NCI-H82 (cell line): ENCODE data around the gene RPL18A.

ENCODE experiments used
- DNase-seq: peaks from one replicate; lab custom pipeline; 2025; lab: John Stamatoyannopoulos, UW

RPL18A gene

DNA sequence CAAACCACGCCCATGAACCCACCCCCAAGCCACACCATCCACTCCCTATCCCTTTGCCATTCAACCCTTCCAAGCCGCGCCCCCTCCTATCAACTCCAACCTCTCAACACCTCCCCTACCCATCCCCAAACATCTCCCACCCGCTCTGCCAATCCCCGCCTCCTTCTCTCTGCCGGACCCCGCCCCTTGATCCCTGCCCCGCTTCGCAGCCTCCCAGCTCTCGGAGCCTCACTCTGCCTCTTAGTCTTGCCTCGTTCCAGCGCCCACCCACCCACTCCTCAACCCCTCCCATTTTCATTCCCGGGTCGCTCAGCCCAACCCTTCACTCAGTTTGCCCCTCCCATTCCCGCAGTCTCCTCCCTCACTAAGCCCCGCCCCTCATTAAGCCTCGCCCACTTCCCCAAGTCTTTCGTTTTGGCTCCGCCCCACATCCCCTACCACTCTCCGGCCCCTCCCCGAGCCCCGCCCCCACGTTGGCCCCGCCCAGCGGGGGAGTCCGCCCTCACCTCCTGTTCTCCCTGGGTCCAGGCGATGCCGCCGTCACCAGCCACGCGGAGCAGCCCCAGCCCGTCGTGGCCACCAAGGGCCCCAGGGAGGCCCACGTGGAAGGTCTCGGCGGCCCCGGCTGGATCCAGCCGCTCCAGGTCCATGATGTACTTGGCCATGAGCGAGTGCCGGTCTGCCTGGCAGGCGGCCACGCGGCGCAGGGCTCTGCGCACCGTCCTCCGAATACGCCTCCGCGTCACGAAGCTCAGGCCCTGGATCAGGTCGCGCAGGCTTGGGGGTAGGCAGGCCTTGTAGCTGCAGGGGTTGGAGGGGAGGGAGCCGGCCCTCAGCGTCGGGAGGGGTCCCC lies 17.7 kb upstream of the RPL18A start:
- DNase-seq, result peak; percentile 100

DNA sequence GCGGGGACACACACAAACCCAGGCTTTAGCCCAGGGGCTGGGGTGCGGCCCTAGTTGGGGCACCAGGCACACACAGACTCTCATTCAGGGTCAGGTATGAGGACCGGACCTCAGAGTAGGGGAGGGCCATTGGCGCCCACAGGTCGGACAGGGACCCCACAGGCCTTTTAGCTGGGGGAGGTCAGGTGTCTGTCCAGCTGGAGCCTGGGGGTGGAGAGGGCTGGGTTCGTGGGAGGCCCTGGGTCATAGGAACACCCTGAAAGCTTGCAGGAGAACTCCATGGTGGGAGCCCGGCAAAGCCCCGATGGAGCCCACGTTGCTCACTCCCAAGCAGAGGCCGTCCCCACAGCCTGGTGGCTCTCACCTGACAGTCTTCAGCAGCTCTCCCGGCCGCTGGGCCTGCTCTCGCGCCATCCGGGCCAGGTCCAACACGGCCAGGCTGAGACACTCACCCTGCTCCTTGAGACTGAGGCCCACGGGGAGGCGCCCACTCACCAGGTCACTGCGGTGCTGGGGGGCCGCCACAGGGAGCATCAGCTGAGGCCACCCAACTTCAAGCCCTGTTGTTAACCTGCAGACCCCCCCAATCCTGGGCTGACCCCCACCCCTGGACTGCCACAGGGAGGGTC lies 16.9 kb upstream of the RPL18A start:
- DNase-seq, result peak; percentile 59

DNA sequence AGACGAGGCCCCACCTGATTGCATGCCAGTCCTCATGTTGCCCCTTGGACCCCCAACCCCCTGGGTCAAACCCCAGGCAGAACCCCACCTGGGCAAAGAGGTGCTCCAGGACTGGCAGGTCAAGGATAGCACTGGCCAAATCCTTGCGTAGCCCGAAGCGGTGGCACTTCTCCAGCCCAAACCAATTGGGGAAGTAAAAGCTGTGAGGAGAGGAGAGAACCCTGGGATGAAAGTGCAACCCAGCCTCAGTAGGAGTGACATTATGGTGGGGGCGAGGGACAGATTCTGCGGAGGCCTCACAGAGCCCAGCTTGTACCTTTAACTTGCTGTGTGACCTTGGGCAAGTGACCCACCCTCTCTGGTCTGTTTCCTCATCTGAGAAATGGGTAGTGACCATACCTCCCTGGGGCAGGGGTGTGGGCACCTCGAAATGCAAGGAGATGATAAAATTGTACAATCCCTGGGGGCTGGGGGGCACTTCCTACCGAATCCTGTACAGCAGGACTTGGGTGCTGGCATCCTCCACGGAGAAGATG lies 16.4 kb upstream of the RPL18A start:
- DNase-seq, result no peak

DNA sequence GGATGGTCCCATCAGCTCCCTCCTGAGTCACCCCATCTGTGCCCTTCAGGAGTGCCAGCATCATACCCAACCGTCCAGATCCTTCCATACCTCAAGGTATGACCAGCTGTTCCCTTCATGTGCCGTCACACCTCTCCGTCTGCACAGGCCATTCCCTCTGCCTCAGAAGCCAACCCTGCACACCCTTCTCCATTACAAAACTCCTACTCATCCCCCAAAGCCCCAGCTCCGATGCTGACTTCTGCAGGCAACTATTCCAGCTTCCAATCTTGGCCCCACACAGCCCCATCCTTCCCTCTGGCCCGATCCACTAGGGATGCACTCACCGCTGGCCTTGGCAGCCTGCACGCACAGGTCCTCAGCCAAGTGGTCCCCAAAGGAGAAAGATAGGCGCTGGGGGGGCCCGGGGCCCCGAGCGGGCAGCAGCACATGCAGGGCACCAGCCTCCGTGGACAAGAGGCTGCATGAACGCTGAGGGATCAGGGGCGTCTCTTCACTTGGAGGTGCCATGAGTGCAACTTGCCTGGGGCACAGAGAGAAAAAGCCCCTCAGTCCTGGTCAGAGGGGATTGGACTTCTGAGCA lies 15.7 kb upstream of the RPL18A start:
- no peak for DNase-seq

DNA sequence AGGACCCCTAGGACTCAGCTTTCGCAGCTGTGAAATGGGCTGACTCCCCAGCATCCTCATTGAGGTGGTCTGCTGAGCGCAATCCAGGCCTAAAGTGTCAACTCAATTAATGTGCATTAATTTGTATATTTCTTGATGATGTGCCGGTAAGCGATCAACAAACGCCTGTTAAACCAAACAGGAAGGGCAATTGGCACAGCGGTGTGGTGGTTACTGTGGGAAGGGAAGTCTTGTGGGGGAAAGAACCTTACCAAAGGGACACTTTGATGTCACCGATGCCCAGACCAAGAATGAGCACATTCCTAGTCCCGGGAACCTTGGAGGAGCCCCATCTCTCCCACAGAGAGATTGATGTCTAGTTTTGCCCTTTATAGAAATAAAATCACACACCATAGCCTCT lies 13.6 kb upstream of the RPL18A start:
- no peak for DNase-seq

DNA sequence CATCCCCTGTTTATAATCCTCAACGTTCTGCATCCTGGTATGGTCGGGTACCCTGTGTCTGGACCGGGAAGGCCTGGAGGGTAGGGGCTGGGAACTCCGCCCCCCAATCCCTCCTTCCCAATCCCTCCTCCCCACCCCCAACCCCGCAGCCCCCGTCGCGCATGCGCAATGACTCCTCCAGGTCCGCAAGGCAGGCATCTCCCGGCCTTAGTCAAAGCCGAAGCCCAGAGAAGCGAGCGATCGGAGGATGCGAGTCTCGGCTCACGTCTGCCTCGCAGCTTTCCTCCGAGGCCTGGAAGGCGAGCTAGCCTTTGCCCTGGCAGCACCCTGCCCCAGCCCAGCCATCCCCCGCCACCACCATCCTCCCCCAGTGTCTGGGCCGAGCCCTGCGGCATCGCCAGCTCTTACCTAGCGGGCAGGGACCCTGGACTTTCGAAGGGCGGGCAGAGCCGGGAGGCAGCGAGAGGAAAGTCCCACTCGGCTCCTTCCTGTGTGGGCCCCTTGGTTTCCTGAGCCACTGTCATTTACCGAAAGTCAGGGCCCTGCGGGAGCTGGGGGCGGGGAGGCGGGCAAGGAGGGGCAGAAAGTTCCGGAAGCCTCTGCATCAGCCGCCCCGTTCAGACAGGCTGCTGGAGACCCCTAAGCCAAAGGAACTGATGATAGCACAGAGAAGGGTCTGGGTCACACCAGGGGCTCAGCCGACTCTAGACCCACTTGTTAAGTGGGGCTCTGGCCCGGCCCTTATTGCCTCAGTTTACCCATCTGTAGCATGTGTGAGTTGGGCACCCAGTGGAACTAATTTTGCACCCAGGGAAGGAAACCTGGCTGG lies 12.0 kb upstream of the RPL18A start, which contains the start of gene JAK3:
JAK3 (minus strand) TSS at position 445 of the 829 bp plus-strand sequence. CDS start 3,565 bp downstream, outside the sequence.
- peak; percentile 93 for DNase-seq

DNA sequence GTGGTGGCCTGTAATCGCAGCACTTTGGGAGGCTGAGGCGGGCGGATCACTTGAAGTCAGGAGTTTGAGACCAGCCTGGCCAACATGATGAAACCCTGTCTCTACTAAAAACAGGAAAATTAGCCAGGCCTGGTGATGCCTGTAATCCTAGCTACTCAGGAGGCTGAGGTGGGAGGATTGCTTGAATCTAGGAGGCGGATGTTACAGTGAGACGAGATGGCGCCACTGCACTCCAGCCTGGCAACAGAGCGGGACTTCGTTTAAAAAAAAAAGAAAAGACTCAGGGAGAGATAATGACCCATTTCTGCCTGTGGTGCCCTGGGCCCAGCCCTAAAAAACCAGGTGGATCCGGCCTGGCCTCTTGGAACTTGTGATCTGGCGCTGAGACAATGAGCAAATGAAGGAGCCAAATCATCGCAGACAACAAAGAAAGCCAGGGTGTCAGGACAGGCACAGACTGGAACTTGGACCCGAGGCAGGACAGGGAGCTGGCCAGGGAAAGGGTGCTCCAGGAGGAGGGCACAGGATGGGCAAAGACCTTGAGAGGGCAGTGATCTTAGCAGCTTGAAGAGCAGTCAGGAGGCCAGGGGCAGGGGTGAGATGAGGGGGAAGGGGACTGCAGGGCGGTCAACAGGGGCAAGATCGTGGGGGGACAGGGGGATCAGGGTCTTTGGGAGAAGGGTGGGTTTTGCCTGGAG lies 11.0 kb upstream of the RPL18A start:
- no peak for DNase-seq

DNA sequence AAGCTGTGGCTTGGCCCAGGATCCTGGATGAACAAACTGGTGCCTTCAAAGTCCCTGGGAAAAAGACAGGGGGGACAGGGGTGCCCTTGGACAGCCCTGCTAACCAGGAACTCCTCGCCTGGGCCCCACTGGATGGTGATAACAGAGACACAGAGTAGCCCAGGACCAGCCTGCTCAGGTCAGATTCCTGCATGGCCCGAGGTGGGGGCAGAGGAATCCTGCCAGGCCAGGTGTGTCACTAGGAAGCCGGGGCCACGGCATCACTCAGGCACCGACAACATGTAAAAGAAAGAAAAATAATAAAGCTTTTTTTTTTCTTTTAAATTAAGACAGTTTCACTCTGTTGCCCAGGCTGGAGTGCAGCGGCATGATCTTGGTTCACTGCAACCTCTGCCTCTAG lies 5.6 kb upstream of the RPL18A start:
- DNase-seq, result no peak

DNA sequence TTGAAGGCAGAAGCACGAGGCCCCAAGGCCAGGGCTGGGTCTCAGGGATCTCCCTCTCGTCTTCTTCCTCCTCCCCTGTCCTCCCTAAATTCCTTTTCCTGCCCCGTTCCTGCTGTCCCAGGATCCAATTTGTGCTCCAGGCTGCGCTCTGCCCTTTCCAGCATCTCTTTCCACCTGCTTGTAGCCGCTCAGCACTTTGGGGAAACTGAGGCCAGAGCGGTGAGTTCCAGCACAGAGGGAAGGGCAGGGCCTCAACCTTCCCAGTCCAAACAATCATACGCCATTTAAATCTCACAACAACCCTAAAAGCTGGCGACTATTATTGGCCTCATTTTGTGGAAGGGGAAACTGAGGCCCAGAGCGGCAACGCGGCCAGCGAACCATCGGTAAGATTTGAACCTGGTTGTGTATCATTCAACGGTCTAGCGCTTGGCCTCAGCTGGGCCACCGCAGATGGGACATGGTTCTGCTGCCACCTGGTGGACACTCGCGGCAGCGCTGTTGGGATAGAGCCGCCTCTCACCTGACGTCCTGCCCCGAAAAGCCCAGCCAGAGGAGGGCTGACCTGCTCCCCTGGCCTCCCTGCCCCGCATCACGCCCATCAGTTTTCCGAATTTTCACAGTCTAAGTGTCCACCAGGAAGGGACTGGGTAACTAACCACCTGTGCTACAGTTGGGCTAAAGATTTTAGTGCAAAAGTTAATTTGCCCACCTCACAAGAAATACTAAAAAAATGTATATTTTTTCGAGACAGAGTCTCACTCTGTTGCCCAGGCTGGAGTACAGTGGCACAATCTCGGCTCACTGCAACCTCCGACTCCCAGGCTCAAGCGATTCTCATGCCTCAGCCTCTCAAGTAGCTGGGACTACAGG lies 4.2 kb upstream of the RPL18A start:
- DNase-seq, result peak; percentile 93

DNA sequence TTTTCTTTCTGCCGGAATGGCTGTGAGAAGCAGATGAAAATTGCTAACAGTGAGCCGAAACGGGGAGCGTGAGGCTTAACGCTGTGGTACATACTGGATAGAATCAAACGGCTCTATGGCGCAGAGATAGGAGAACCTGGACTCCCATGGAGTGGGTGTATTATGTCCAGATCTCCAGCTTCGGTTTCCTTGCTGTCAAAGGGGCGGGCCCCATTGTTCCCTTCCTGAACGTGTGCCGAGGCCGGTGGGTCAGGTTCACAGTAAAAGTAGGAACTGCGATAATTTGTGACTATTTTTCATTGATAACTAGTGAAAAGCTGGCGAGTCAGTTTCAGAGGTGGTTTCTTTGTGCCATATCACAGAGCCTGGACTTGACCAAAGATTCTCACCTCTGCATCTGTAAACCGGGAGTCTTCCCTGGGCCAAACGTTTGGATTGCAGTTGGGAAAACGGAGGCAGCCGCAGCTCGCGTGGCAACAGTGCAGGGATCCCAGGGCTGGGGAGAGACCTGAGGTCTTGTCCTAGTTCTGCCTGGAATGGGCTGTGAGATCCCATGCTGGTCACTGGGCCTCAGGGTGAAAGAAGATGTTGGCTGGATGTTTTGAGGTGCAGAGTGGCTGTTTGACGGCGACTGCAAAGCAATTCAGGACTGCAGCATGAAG lies 752 bp downstream of the RPL18A start:
- DNase-seq, result peak; percentile 61

DNA sequence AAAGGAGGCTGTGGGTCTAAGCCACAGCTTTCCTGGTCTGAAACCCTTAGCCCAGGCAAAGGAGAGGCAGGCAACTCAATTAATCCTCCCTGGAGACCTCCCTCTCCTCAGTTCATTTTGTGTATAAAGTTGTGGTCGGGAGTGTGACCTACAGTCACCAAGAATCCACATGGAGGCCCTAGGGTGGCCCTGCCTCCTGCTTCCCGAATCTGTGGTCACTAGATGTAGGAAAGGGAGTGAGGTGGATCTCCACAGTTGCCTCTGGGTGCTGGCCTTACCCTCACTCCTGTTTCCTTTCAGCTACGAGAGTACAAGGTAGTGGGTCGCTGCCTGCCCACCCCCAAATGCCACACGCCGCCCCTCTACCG lies 1.3 kb downstream of the RPL18A start:
- DNase-seq, result no peak

DNA sequence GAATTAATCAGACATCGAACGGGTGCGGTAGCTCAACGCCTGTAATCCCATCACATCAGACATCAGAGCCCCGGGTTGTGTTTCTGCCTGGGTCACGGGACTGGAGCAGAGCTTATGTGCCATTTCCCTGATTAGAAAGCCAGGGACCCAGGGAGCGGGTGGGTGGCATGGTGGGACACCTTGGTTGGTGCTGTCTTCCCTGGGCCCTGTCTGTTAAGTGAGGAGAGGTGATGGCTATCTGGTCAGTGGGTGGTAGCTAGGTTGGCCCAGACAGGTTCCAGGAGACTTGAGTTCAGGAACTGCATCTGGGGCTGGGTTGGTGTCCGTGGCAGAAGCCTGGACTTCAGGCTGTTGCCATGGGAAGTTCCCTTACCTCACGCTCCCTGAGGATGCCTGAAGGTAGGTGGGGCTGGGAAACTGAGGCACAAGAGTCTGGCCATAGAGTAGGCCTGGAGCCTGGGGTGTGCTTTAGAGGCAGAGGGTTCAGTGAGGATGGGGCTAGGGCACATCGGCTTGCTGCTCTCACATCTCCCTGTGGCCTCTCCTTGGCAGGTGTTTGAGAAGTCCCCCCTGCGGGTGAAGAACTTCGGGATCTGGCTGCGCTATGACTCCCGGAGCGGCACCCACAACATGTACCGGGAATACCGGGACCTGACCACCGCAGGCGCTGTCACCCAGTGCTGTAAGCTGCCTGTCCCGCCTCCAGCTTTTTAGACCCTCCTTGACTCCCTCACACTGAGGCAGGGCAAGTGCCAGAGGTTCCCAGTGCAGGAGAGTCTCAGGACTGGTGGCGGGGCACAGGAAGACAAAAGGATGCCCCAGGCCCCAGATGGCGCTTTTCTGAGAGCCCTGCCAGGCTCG lies 2.1 kb downstream of the RPL18A start:
- DNase-seq, result peak; percentile 54

DNA sequence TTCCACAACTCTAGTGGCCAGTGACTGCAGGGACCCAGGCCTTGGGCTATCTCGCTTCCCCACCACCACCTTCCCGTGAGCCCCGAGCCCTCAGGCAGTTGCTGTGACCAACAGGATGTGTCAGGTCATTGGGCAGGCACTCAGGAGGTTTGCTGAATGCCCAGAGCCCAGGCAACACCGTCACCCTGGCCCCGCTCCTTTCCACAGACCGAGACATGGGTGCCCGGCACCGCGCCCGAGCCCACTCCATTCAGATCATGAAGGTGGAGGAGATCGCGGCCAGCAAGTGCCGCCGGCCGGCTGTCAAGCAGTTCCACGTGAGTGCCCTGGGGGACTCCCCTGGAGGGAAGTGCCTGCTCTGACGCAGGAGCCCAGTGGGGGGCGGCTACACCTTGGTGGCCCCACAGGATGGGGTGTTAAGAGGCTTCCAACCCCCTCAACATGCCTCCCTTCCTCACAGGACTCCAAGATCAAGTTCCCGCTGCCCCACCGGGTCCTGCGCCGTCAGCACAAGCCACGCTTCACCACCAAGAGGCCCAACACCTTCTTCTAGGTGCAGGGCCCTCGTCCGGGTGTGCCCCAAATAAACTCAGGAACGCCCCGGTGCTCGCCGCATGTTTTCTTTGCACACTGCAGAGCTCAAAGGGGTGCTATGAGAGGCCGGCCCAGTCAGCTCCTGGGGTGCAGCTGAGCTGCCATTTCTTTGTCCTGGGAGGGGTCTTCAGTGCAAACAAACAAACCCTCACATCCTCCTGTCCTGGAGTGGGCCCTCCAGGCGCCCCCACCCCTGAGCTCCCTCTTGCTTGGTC lies 3.2 kb downstream of the RPL18A start:
- no peak for DNase-seq

DNA sequence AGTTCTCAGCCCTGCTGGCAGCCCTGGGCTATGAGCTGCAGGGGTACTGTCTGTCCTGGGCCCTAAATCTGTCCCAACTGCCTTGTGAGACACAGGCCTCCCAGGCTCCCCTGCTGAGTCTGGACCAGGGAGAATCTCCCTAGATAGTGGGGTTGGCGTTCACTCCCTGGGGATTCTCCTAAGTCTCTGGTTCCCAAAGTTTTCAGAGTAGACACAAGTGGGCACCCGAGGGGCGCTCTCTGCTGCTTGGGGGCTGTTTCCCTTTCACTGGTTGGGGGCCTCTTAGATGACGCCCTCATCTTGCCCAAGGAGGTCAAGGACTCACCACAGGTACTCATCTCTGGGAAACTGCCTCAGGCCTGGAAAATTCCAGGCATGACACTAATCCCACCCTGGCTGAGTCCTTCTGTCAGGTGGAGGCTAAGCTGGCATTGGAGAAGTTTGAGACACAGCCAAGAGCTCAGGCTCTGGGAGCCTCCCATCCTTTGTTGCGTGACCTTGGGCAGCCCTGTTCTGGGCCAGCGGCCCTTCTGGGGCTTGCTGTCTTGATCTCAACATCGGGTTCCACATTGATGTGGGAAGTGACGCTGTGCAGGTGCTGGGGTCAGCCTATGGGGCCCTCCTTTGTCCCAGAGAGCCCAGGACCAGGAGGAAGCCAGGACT lies 3.9 kb downstream of the RPL18A start:
- peak; percentile 64 for DNase-seq

DNA sequence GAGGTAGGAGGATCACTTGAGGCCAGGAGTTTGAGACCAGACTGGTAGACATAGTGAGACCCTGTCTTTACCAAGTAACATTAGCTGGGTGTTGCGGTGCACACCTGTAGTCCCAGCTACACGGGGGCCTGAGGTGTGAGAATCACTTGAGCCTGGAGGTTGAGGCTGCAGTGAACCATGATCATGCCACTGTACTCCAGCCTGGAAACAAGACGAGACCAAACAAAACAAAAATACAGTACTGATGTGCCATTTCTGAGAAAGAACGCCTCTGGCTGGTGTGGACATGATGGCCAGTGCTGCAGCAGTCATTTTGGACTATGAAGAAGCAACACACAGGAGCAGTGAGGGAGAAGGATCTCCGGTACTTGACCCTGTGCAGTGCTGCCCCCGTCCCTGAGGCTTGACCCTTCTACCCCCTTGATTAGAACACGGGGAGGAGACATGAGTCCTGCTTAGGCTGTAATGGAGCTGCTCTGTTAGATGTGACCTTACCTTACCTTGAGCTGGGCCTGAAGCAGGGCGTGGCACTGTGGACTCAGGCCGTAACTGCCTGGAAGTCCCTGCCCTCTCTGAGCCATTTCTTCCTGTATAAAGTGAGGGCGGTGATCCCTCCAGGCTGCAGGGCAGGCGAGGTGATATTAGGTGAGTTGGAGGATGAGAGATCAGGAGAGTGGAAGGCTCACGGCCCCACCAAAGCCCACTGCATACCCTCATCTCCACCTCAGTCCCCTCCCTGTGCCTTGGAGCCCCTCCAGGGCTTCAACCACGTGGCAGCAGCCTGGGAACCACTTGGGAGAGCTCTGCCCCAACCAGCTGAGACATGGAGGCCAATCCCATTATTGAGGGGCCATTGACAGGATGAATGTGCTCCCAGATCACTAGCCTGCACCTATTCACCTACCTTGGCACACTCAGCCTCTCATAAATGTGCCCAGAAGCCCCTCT lies 5.9 kb downstream of the RPL18A start:
- DNase-seq, result peak; percentile 86

DNA sequence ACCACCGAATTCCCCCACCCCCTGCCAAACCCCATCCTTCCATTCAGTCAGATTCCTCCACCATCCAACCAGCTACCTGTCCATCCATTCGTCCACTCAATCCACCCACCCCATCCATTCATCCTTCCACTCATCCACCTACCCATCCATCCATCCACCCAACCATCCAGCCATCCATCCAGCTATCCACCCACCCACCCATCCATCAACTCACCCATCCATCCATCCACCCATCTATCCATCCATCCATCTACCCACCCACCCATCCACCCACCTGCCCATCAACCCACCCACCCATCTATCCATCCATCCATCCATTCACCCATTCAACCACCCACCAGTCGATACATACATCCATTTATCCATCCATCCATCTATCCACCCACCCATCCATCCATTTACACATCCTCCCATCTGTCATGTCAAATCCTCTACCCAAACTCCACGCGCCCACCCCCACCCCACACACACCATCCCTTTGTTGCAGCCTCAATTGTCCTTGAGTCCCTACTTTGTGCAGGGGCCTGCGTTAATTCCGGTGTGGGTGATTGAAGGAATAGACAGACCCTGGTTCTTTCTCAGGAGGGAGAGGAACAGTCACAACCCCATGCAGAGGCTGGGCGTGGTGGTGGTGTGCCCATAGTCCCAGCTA lies 6.7 kb downstream of the RPL18A start:
- DNase-seq, result peak; percentile 55
